PC-9 (cell line): ENCODE results near the gene SPACA1.

Experiments
- CTCF ChIP-seq: fragments of 200-600 bp; sonication (generic); conservative IDR thresholded peaks from 2 replicates; pipeline ENCODE4 v1.6.1; 2017; ENCODE audit warnings: mixed run types, antibody characterized with exemption, mild to moderate bottlenecking, moderate library complexity
- EZH2 ChIP-seq: fragments of 200-600 bp; sonication (generic); IDR thresholded peaks from 2 replicates; pipeline ENCODE4 v1.8.0; 2017; ENCODE audit warnings: antibody characterized with exemption, low read depth

GRCh38 chr6:88107241-88107640 is 59.6 kb downstream of the SPACA1 start:
- TF ChIP-seq EZH2 (no peak), CTCF (no peak)
